GM12891 (cell line): ENCODE measurements around the gene CHD9.

Source experiments
- DNase-seq: peaks from one replicate; pipeline ENCODE4 v3.0.0; 2011; ENCODE audit warnings: low spot score; ENCODE audit not compliant: insufficient read length
- FAIRE-seq: peaks from 2 replicates; lab custom pipeline; 2011; peaks lifted over from hg19 to GRCh38; lab: Jason Lieb, UNC
- PAX5 ChIP-seq: IDR thresholded peaks from 2 replicates; pipeline ENCODE4 v1.6.1; 2011; ENCODE audit warnings: low read length, moderate library complexity, mild to moderate bottlenecking; ENCODE audit not compliant: insufficient read depth, severe bottlenecking
- POLR2A ChIP-seq: IDR thresholded peaks from 2 replicates; pipeline ENCODE4 v1.6.1; 2011; ENCODE audit warnings: low read depth, low read length, control low read depth
- POLR2AphosphoS5 ChIP-seq: IDR thresholded peaks from 2 replicates; pipeline ENCODE4 v1.6.1; 2011; ENCODE audit warnings: low read depth, low read length, control low read depth
- POU2F2 ChIP-seq: IDR thresholded peaks from 2 replicates; pipeline ENCODE4 v1.6.1; 2011; ENCODE audit warnings: low read depth, mild to moderate bottlenecking, control low read depth, low read length, moderate library complexity
- SPI1 ChIP-seq: IDR thresholded peaks from 2 replicates; pipeline ENCODE4 v1.6.1; 2011; ENCODE audit warnings: low read depth, low read length, control low read depth
- TAF1 ChIP-seq: IDR thresholded peaks from 2 replicates; pipeline ENCODE4 v1.6.1; 2011; ENCODE audit warnings: low read depth, low read length, control low read depth

CHD9 gene

DNA sequence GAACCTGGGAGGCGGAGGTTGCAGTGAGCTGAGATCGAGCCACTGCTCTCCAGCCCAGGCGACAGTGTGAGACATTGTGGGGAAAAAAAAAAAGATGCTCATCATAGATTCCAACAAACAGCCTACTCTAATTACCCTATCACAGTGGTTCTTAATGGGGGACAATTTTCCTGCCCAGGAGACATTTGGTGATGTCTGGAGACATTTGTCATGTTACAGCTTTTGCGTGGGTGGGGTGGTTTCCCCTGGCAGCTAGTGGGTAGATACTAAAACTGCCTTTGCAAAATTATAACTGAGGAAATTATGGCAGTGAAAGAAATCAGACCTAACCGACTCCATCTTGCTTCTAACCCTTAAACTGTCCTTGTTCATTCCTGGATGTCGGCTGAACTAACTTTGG is 287.0 kb downstream of the CHD9 start:
- no peak for TF ChIP-seq POU2F2
- TF ChIP-seq TAF1 = no peak
- TF ChIP-seq PAX5 = no peak
- TF ChIP-seq POLR2AphosphoS5 = no peak
- TF ChIP-seq SPI1 = no peak
- no peak for TF ChIP-seq POLR2A
- no peak for FAIRE-seq
- no peak for DNase-seq

GRCh38 chr16:53355064-53355463 is 300.3 kb downstream of the CHD9 start:
- FAIRE-seq = no peak
- DNase-seq = no peak
- TF ChIP-seq SPI1 = no peak

GRCh38 chr16:53356478-53357207 is 301.9 kb downstream of the CHD9 start:
- DNase-seq (no peak), FAIRE-seq (no peak)
- TF ChIP-seq PAX5 (no peak), POLR2AphosphoS5 (no peak), SPI1 (no peak), TAF1 (no peak), POU2F2 (no peak), POLR2A (no peak)

GRCh38 chr16:53357208-53357586 is 302.4 kb downstream of the CHD9 start:
- FAIRE-seq (no peak), DNase-seq (no peak)
- TF ChIP-seq TAF1 (no peak), POLR2AphosphoS5 (no peak), POU2F2 (no peak), SPI1 (no peak), POLR2A (no peak), PAX5 (no peak)

DNA sequence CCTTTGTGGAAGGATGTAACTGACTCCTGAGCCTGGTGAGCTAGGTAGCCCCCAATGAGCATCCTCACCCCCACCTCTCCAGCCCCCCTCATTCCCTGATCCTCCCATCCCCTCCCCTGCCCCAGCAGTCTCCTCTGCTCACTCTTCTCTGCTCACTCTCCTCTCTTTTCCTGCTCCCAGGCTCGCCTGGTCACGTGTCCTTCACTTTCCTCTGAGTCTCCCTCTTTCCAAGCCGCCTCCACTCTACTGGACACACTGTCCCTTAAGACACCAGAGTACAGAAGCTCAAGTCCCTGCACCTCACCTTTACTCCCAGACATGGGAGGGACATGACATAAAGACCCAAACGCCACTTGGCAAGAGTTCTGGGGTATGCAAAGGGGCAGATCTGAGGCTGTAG is 303.2 kb downstream of the CHD9 start:
- no peak for DNase-seq
- no peak for TF ChIP-seq POLR2A
- TF ChIP-seq SPI1 = no peak
- no peak for TF ChIP-seq TAF1
- no peak for TF ChIP-seq PAX5
- no peak for TF ChIP-seq POU2F2
- no peak for TF ChIP-seq POLR2AphosphoS5
- no peak for FAIRE-seq

DNA sequence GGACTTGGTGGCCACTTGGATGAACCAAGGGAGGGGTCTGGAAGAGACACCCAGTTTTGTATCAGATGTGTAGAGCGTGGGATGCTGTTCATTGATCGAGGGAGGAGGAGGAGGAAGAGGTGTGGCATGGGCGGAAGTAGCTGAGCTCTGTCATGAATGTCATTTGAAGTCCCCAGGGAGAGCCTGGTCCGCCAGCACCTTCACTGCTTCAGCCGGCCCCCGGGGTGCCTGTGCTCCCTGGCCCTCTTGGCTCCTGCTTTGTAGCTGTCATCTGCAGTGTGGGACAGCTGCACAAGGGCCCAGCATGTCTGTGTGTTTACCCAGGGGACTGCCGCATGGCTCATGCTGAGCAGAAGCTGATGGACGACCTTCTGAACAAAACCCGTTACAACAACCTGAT is 304.1 kb downstream of the CHD9 start:
- DNase-seq = no peak
- no peak for TF ChIP-seq POLR2A
- TF ChIP-seq PAX5 = no peak
- no peak for TF ChIP-seq TAF1
- no peak for TF ChIP-seq POU2F2
- no peak for TF ChIP-seq SPI1
- TF ChIP-seq POLR2AphosphoS5 = no peak
- FAIRE-seq = no peak

GRCh38 chr16:53369921-53370320 is 315.1 kb downstream of the CHD9 start:
- no peak for FAIRE-seq
- TF ChIP-seq POLR2AphosphoS5 (no peak), POU2F2 (no peak), POLR2A (no peak), TAF1 (no peak), SPI1 (no peak), PAX5 (no peak)
- DNase-seq = no peak

DNA sequence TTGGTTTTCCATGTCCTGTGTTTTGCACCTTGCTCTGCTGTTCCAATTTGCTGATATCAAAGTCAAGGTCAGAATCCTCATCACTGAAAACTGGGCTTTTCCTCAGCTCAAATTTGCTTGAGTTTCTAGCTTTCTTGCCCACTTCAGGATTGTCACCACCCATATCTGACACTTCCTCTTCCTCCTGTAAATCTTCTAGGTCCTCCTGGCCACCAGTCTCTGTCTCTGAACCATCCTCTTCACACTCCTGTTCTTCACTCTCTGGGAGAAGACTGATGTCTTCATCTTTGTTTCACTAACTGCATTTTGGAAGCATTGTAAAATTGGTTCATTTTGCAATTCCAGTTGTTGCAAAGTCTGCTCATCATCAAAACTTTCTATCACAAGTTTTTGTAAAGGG is 316.0 kb downstream of the CHD9 start:
- no peak for TF ChIP-seq POLR2AphosphoS5
- TF ChIP-seq POU2F2 = no peak
- no peak for TF ChIP-seq SPI1
- TF ChIP-seq TAF1 = no peak
- TF ChIP-seq PAX5 = no peak
- TF ChIP-seq POLR2A = no peak
- DNase-seq = no peak
- FAIRE-seq = no peak

DNA sequence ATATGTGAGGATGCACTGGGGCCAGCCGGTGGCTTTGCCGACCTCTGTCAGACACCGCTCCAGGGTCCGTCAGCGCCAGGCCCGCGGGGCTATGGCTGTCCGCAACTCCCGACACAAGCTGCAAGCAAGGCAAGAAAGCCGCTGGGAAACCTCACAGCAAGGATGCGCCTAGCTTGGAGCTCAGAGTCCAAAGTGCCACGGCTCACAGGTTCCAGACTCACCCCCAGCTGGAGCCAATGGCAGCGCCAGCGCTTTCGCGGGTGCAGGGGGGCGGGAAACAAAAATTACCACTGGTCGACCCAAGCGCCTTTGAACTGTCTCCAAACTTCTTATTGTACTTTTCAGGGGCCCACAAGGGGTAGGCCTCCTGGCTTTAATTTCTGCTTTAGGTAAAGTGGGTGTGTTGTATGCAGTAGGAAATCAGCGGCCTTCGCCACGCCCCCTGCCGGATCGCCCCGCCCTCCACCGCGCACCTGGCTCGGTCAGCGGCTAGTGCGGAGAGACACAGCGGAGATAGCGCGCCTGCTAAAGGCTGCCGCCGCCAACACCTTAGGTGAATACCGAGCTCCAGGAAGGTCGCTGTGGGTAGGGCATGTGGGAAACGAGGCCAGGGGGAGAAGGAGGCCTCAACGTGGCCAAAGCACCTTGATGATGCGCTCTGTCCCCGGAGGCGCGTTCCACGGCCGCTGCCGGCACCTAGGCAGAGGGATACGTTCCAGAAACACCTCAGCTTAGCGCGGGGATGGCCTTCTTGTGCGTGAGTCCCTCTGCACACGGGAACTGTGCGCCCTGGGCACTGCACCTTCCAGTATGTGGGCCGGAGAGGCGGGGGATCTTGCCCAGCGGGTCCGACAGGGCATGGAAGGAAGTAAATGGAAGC is 318.4 kb downstream of the CHD9 start:
- DNase-seq (peak; percentile 43), FAIRE-seq (peak; percentile 50)
- TF ChIP-seq TAF1 = no peak
- no peak for TF ChIP-seq POLR2AphosphoS5
- TF ChIP-seq POU2F2 = no peak

DNA sequence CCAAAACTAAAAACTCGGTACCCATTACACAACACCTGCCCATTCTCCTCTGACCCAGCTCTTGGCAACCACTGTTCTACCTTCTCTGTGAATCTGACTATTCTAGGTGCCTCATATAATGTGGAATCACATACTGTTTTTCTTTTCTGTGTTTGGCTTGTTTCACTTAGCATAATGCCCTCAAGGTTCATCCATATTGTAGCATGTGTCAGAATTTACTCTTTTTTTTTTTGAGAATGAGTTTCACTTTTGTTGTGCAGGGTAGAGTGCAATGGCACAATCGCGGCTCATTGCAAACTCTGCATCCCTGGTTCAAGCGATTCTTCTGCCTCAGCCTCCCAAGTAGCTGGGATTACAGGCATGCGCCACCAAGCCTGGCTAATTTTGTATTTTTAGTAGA is 320.0 kb downstream of the CHD9 start:
- TF ChIP-seq PAX5 = no peak
- no peak for TF ChIP-seq POU2F2
- TF ChIP-seq POLR2A = no peak
- TF ChIP-seq SPI1 = no peak
- no peak for TF ChIP-seq TAF1
- no peak for TF ChIP-seq POLR2AphosphoS5
- DNase-seq (no peak), FAIRE-seq (no peak)
